H1 (cell line): ENCODE measurements around the gene PLCH2. TPM values are rescaled to one million over a fixed set of nuclear protein-coding genes. Genes with fewer than 3 reads are reported as not detected.

Source experiments
- RFX5 ChIP-seq: IDR thresholded peaks from 2 replicates; pipeline ENCODE4 v1.6.1; 2011; ENCODE audit warnings: low read depth, low read length, improper control_type of control experiment, borderline replicate concordance
- polyA plus RNA-seq, 7 experiments: library from polyadenylated mRNA; depleted of rRNA in 3 of 7; stranded (reverse) in 5 of 7; unstranded in 2 of 7; fragments of >200 nt in 5 of 7; fragments of 200-250 nt in 2 of 7; gene quantifications; 1 replicate in 5 of 7; 2 replicates in 1 of 7; 4 replicates in 1 of 7; pipeline versions ENCODE4 v1.2.1 to v1.2.3, GENCODE V29; 2011 to 2013; ENCODE audit warnings: missing spikeins in 2 of 7, mixed read lengths in 2 of 7
- total RNA-seq: library from RNA; stranded (reverse); fragmentation: NEBNext Ultra II Directional; extraction: Animal tissue kit (Norgen Biotek cat#: 25700); gene quantifications from 2 replicates; pipeline ENCODE4 v1.2.1, GENCODE V29; 2021

Gene PLCH2
- total and polyA plus RNA-seq, 2 of the 8 experiments (the other 6 are each of a cell fraction or from before 2014, with no cell fraction given): 0.14 to 0.19 TPM

GRCh38 chr1:2474104-2474844, 1.8 kb upstream of the PLCH2 start (continued):
- TF ChIP-seq RFX5: no peak
